K562 (cell line): ENCODE results near the gene CCN5.

Experiments used
- CBFB ChIP-seq: sonication (generic); formaldehyde crosslinking; IDR thresholded peaks from 2 replicates; pipeline ENCODE4 v1.4.0; 2020; ENCODE audit warnings: mild to moderate bottlenecking, missing genetic modification reagents
- CTCF ChIP-seq, 3 experiments: IDR thresholded peaks in 2 of 3; conservative IDR thresholded peaks in 1 of 3; 2 replicates each; pipeline ENCODE4 v1.5.1; 2011 to 2012; ENCODE audit warnings: low read length in 3 of 3, mild to moderate bottlenecking in 3 of 3, control low read depth in 2 of 3, improper control_type of control experiment in 1 of 3, inconsistent platforms in 1 of 3, low read depth in 1 of 3, mixed read lengths in 1 of 3, moderate library complexity in 1 of 3; ENCODE audit not compliant: insufficient read depth in 2 of 3
- DIDO1 ChIP-seq: fragments of 450-650 bp; IDR thresholded peaks from 2 replicates; pipeline ENCODE4 v1.6.1; 2016; ENCODE audit warnings: low read depth, missing biosample characterization, missing genetic modification characterization
- ESRRB ChIP-seq: fragments of 250-450 bp; sonication (Bioruptor Pico); IDR thresholded peaks from 2 replicates; pipeline ENCODE4 v1.5.0; 2020; ENCODE audit warnings: mild to moderate bottlenecking, moderate library complexity, borderline replicate concordance
- EZH2 ChIP-seq: IDR thresholded peaks from 2 replicates; pipeline ENCODE4 v1.6.1; 2012; ENCODE audit warnings: low read depth, mild to moderate bottlenecking, inconsistent platforms, low read length, borderline replicate concordance
- REST ChIP-seq, 2 experiments: fragments of 450-650 bp; formaldehyde crosslinking in 1 of 2; IDR thresholded peaks; 2 replicates each; pipeline versions ENCODE4 v1.4.0 to v1.6.1; 2014 to 2020; ENCODE audit warnings: mild to moderate bottlenecking in 2 of 2, borderline replicate concordance in 1 of 2, low read depth in 1 of 2
- ZNF561 ChIP-seq: fragments of 450-650 bp; formaldehyde crosslinking; conservative IDR thresholded peaks from 2 replicates; pipeline ENCODE4 v1.4.0; 2020; ENCODE audit warnings: mild to moderate bottlenecking, moderate library complexity

GRCh38 chr20:44678242-44678641, 36.9 kb upstream of the CCN5 start:
- no peak for TF ChIP-seq EZH2
- no peak for TF ChIP-seq ESRRB
- no peak for TF ChIP-seq CTCF (IDR thresholded peaks at IDR 0.05 in 2 of 3, conservative IDR thresholded peaks at IDR 0.05 in 1 of 3; ENCODE audit: insufficient read depth in 2 of 3, low read depth in 1 of 3, low read length in 3 of 3)
- no peak for TF ChIP-seq CBFB
- no peak for TF ChIP-seq REST (IDR thresholded peaks at IDR 0.05; ENCODE audit: borderline replicate concordance)
- no peak for TF ChIP-seq REST (CRISPR knock-in tag; IDR thresholded peaks at IDR 0.05; ENCODE audit: low read depth)
- no peak for TF ChIP-seq DIDO1 (tag)
- TF ChIP-seq ZNF561 (CRISPR knock-in tag), result no peak
